Measurements from ENCODE around the gene BEST4. TPM values are rescaled to one million over a fixed set of nuclear protein-coding genes. Genes with fewer than 3 reads are reported as not detected.

Gene BEST4
- total and polyA plus RNA-seq, 2 donors (not counting 1 experiment from before 2014, with no cell fraction given): 0.30 to 1.3 TPM

GRCh38 chr1:44760876-44761275, 27.1 kb downstream of the BEST4 start:
- ChIA-PET CTCF (interaction anchor here (1.7 kb wide), 1 partner anchor 17 kb away, joined by 4 read pairs; no protein-coding TSS in a partner anchor), POLR2A (no interaction called here)
- H3K79me2 ChIP-seq (ENCODE audit: control insufficient read depth, insufficient read depth, low read length): no peaks in the 10 kb centered on the region
- H3K27ac ChIP-seq (ENCODE audit: low read length in 2 of 2): no peak overlapping the region
- intact Hi-C loops (cut with micrococcal nuclease): no loop called here
- Mint-ChIP-seq H3K27ac (no peak overlapping the region), H3K4me1 (peaks cover 15% of the 10 kb centered on the region), H3K4me3 (no peak overlapping the region), H3K27me3 (no peaks in the 10 kb centered on the region), H3K9me3 (ENCODE audit: insufficient read depth) (no peaks in the 10 kb centered on the region)
- TF ChIP-seq EZH2 (IDR thresholded peaks at IDR 0.05; ENCODE audit: borderline replicate concordance, insufficient read depth, low read depth, low read length, poor library complexity, severe bottlenecking) (no peak), CTCF (IDR thresholded peaks at IDR 0.05) (no peak)
- H3K9me3 ChIP-seq (ENCODE audit: control extremely low read depth in 1 of 3, control insufficient read depth in 2 of 3, insufficient read depth in 1 of 3, low read length in 2 of 3): no peaks in the 10 kb centered on the region
- peaks cover 10 to 15% of the 10 kb centered on the region in 2 donors for H3K4me1 ChIP-seq (ENCODE audit: control insufficient read depth in 2 of 2, insufficient read depth in 2 of 2, low read length in 2 of 2)
- no peak overlapping the region for H3K4me3 ChIP-seq (ENCODE audit: control extremely low read depth in 1 of 5, extremely low read depth in 1 of 5, insufficient read depth in 1 of 5, low read depth in 2 of 5, low read length in 4 of 5)
- no peak overlapping the region for H3K9ac ChIP-seq (ENCODE audit: low read length)
- H2AFZ ChIP-seq (ENCODE audit: insufficient read depth, low read depth, low read length, poor library complexity, severe bottlenecking): no peak overlapping the region
- DNase-seq (no peak), ATAC-seq (ENCODE audit: low read depth) (no peak)
- no peak overlapping the region for H3K4me2 ChIP-seq (replicated peaks; ENCODE audit: low read depth, low read length, poor library complexity, severe bottlenecking)
- 93% methylated on average over 2 of the region's 3 CpGs for WGBS (ENCODE audit: insufficient coverage)
- H4K20me1 ChIP-seq (ENCODE audit: control insufficient read depth, insufficient read depth, low read length, poor library complexity, severe bottlenecking): no peaks in the 10 kb centered on the region
- H3K36me3 ChIP-seq (replicated peaks in 1 of 2; ENCODE audit: control extremely low read depth in 1 of 2, control insufficient read depth in 1 of 2, extremely low read depth in 1 of 2, insufficient read depth in 2 of 2, low read length in 1 of 2): peaks cover 2 to 4% of the 10 kb centered on the region in 2 experiments
- no peaks in the 10 kb centered on the region for H3K27me3 ChIP-seq (replicated peaks in 1 of 4; ENCODE audit: control extremely low read depth in 1 of 4, control insufficient read depth in 3 of 4, insufficient read depth in 4 of 4, low read length in 3 of 4)

- H3K36me3 ChIP-seq (replicated peaks in 1 of 2; ENCODE audit: control extremely low read depth in 1 of 2, control insufficient read depth in 1 of 2, extremely low read depth in 1 of 2, insufficient read depth in 2 of 2, low read length in 1 of 2): peaks cover 2 to 4% of the 10 kb centered on the region in 2 experiments
Observed at GRCh38 chr1:44759077-44759476, 28.9 kb downstream of the BEST4 start.

More at GRCh38 chr1:44759077-44759476, 28.9 kb downstream of the BEST4 start:
- TF ChIP-seq CTCF (IDR thresholded peaks at IDR 0.05) (no peak), EZH2 (IDR thresholded peaks at IDR 0.05; ENCODE audit: borderline replicate concordance, insufficient read depth, low read depth, low read length, poor library complexity, severe bottlenecking) (no peak)
- Histone ChIP-seq H3K79me2 (ENCODE audit: control insufficient read depth, insufficient read depth, low read length) (no peaks in the 10 kb centered on the region), H2AFZ (ENCODE audit: insufficient read depth, low read depth, low read length, poor library complexity, severe bottlenecking) (no peak overlapping the region), H3K4me1 (ENCODE audit: control insufficient read depth in 2 of 2, insufficient read depth in 2 of 2, low read length in 2 of 2) (peaks cover 10 to 15% of the 10 kb centered on the region in 2 donors), H4K20me1 (ENCODE audit: control insufficient read depth, insufficient read depth, low read length, poor library complexity, severe bottlenecking) (no peaks in the 10 kb centered on the region), H3K9me3 (ENCODE audit: control extremely low read depth in 1 of 3, control insufficient read depth in 2 of 3, insufficient read depth in 1 of 3, low read length in 2 of 3) (no peaks in the 10 kb centered on the region), H3K27me3 (replicated peaks in 1 of 4; ENCODE audit: control extremely low read depth in 1 of 4, control insufficient read depth in 3 of 4, insufficient read depth in 4 of 4, low read length in 3 of 4) (no peaks in the 10 kb centered on the region), H3K27ac (ENCODE audit: low read length in 2 of 2) (no peak overlapping the region), H3K9ac (ENCODE audit: low read length) (no peak overlapping the region), H3K4me2 (replicated peaks; ENCODE audit: low read depth, low read length, poor library complexity, severe bottlenecking) (no peak overlapping the region), H3K4me3 (ENCODE audit: control extremely low read depth in 1 of 5, extremely low read depth in 1 of 5, insufficient read depth in 1 of 5, low read depth in 2 of 5, low read length in 4 of 5) (no peak overlapping the region)
- over 99% methylated on average over 11 of the region's 11 CpGs for WGBS (ENCODE audit: insufficient coverage)
- Mint-ChIP-seq H3K9me3 (ENCODE audit: insufficient read depth) (no peaks in the 10 kb centered on the region), H3K27me3 (no peaks in the 10 kb centered on the region), H3K4me3 (no peak overlapping the region), H3K27ac (no peak overlapping the region), H3K4me1 (peaks cover 15% of the 10 kb centered on the region)
- DNase-seq (no peak), ATAC-seq (ENCODE audit: low read depth) (no peak)
- intact Hi-C loops (cut with micrococcal nuclease): no loop called here
- ChIA-PET CTCF (no interaction called here), POLR2A (no interaction called here)
